NCI-H2196 treated with DMSO at 0.1 percent for 48 hours (cell line): ENCODE data around the gene OR2AT4.
A peak's percentile ranks its signal among the peaks of the same experiment; 100 is the strongest.

Source experiments
- DNase-seq: peaks from one replicate; lab custom pipeline; 2025; ENCODE audit not compliant: unreplicated experiment; lab: John Stamatoyannopoulos, UW

The OR2AT4 gene

DNA sequence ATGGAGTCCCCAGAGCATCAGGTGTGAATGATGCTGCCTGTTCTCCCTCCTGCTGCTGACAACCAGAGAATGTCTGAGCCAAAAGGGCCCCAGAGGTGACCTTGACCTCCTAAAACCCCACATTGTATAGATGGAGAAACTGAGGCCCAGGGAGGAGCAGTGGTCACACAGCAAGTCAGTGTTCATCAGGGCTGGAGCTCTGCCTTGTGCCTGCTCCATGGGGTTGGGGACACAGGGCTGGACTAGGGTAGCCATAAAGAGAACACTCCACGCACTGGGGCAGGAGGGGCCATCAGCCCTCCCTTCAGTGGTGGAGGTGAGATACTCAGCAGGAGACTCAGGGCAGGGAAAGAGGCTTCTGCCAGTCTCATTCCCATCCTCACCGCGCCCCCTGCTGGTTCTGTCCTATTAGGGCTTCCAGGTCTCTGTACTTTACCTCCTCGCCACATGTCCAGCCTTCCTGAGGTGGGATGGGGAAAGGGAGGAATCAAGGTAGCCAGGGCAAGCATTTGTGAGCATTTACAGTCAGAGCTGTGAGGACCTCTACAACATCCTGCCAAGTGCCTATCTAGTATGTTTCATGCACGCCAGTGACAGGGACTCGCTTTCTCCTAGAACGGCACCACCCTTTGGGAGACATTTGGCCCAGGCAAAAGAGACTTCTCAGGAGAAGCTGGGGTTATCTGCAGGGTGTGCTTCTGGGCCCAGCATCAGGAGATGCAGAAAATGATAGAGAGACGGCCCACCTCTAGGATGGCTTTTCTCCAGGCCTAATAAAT lies 64.7 kb downstream of the OR2AT4 start:
- peak; percentile 11 for DNase-seq
